Lung (tissue), 12 donors: ENCODE results near the gene ZFP64. TPM values are rescaled to one million over a fixed set of nuclear protein-coding genes. Genes with fewer than 3 reads are reported as not detected.
"Not testable (repeated sequence)": the region's sequence is repeated elsewhere in the genome, so short reads cannot be mapped to it uniquely, and the experiment has no call there.

Experiments used
- ATAC-seq: fragments of 200-7000 bp; cut with Tn5 transposase; one replicate; pipeline ENCODE4 v1.9.1; 2020; ENCODE audit warnings: moderate number of reproducible peaks; ENCODE audit not compliant: insufficient read depth, low FRiP score
- DNase-seq, 3 donors: peaks; one replicate each; pipeline ENCODE4 v3.0.0-alpha.2; 2013 to 2017
- H3K27ac ChIP-seq, 2 donors: one replicate each; pipeline ENCODE4 v1.5.1; 2013; ENCODE audit warnings: mild to moderate bottlenecking in 2 of 2, moderate library complexity in 2 of 2, control low read depth in 1 of 2, inconsistent platforms in 1 of 2, low read depth in 1 of 2, low read length in 1 of 2
- H3K27me3 ChIP-seq, 3 donors: one replicate each; pipeline ENCODE4 v1.5.1; 2013; ENCODE audit warnings: low read length in 2 of 3; ENCODE audit not compliant: control insufficient read depth in 3 of 3, insufficient read depth in 3 of 3
- H3K36me3 ChIP-seq, 4 donors: one replicate each; pipeline ENCODE4 v1.5.1; 2013; ENCODE audit warnings: low read length in 4 of 4, mild to moderate bottlenecking in 1 of 4, moderate library complexity in 1 of 4; ENCODE audit not compliant: control insufficient read depth in 4 of 4, insufficient read depth in 4 of 4
- H3K4me1 ChIP-seq, 5 donors: one replicate each; pipeline ENCODE4 v1.5.1; 2013; ENCODE audit warnings: low read length in 5 of 5, mild to moderate bottlenecking in 2 of 5, moderate library complexity in 1 of 5; ENCODE audit not compliant: control insufficient read depth in 5 of 5, insufficient read depth in 5 of 5
- H3K4me3 ChIP-seq: one replicate; pipeline ENCODE4 v1.5.1; 2013; ENCODE audit warnings: mild to moderate bottlenecking, control low read depth, moderate library complexity
- H3K9ac ChIP-seq, 2 donors: one replicate each; pipeline ENCODE4 v1.5.1; 2013; ENCODE audit warnings: low read length in 2 of 2, control low read depth in 1 of 2; ENCODE audit not compliant: insufficient read depth in 1 of 2
- H3K9me3 ChIP-seq, 4 donors: one replicate each; pipeline ENCODE4 v1.5.1; 2013; ENCODE audit warnings: low read length in 3 of 4, mild to moderate bottlenecking in 1 of 4, moderate library complexity in 1 of 4; ENCODE audit not compliant: control insufficient read depth in 4 of 4, insufficient read depth in 3 of 4
- CTCF ChIP-seq: IDR thresholded peaks from 2 replicates; pipeline ENCODE4 v1.5.1; 2012; ENCODE audit warnings: mild to moderate bottlenecking; ENCODE audit errors: control extremely low read depth, extremely low read depth
- WGBS, 2 donors: extraction: QIAGEN DNeasy Blood & Tissue Kit; methylation state at CpG; one replicate each; pipeline ENCODE4 v1.1.7; 2013; 5-methylcytosine and 5-hydroxymethylcytosine counted together
- polyA plus RNA-seq, 2 donors: library from polyadenylated mRNA; stranded (reverse); fragments of 200-250 nt; gene quantifications; one replicate each; pipeline ENCODE4 v1.2.1, GENCODE V29; 2013
- total RNA-seq, 2 donors: library from RNA; depleted of rRNA in 1 of 2; stranded (reverse); fragments of >200 nt in 1 of 2; gene quantifications; one replicate each; pipeline ENCODE4 v1.2.1, GENCODE V29; 2014 to 2021
- donor health status: control.
- donor health status: control.
- donor health status: Bipolar disorder and iron deficiency.
- donor health status: healthy.
- donor health status: DM: yes; HTN: yes; CAD: no.

Gene ZFP64
- total and polyA plus RNA-seq, 4 donors, result 3.1 to 11.5 (median 7.4) TPM

- H3K27ac ChIP-seq, result no peak overlapping the region
- 57 to 80% methylated on average over 3 of the region's 3 CpGs for WGBS, 2 donors
- peaks cover 0 to 8% (median 1%) of the 10 kb centered on the region in 4 donors for H3K9me3 ChIP-seq
- TF ChIP-seq CTCF, result no peak
- no peak overlapping the region for H3K9ac ChIP-seq
- H3K4me3 ChIP-seq, result no peak overlapping the region
- no peaks in the 10 kb centered on the region for H3K36me3 ChIP-seq
- DNase-seq, result no peak
- peaks cover 0 to 2% (median 0%) of the 10 kb centered on the region in 5 donors for H3K4me1 ChIP-seq
- H3K27me3 ChIP-seq, result no peaks in the 10 kb centered on the region
- ATAC-seq, result no peak
These were observed 33.3 kb upstream of the ZFP64 start for GRCh38 chr20:52224920-52225319.

DNA sequence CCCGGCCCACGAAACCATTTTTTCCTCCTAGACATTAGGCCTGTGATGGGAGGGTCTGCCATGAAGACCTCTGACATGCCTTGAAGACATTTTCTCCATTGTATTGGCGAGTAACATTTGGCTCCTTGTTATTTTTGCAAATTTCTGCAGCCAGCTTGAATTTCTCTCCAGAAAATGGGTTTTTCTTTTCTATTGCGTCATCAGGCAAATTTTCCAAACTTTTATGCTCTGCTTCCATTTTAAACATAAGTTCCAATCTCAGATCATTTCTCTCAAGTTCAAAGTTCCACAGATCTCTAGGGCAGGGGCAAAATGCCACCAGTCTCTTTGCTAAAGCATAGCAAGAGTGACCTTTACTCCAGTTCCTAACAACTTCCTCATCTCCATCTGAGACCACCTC lies 29.8 kb upstream of the ZFP64 start:
- H3K27me3 ChIP-seq, H3K9ac ChIP-seq, H3K36me3 ChIP-seq, H3K9me3 ChIP-seq, H3K27ac ChIP-seq, H3K4me3 ChIP-seq, H3K4me1 ChIP-seq, ATAC-seq, DNase-seq: not testable (repeated sequence)
- WGBS, 2 donors, result 89 to 92% methylated on average over 4 of the region's 4 CpGs

- H3K4me1 ChIP-seq, DNase-seq, H3K9me3 ChIP-seq, H3K27me3 ChIP-seq, H3K36me3 ChIP-seq, H3K27ac ChIP-seq, H3K9ac ChIP-seq, ATAC-seq, H3K4me3 ChIP-seq: not testable (repeated sequence)
These were observed 29.3 kb upstream of the ZFP64 start for GRCh38 chr20:52220891-52221290.

- Histone ChIP-seq H3K9ac (no peak overlapping the region), H3K9me3 (peaks cover 0 to 8% (median 1%) of the 10 kb centered on the region in 4 donors), H3K4me1 (no peaks in the 10 kb centered on the region), H3K36me3 (no peaks in the 10 kb centered on the region), H3K27ac (no peak overlapping the region), H3K27me3 (no peaks in the 10 kb centered on the region), H3K4me3 (no peak overlapping the region)
- DNase-seq, result no peak
- no peak for ATAC-seq
- 73 to 88% methylated on average over 9 of the region's 9 CpGs for whole genome bisulfite sequencing, 2 donors
- no peak for TF ChIP-seq CTCF
These were observed 27.9 kb upstream of the ZFP64 start for GRCh38 chr20:52219441-52219840.
